HG02970 (cell line): ENCODE results near the gene TRABD.
"Not testable (repeated sequence)": the region's sequence is repeated elsewhere in the genome, so short reads cannot be mapped to it uniquely, and the experiment has no call there.

Source experiments
- ATAC-seq: cut with Tn5 transposase; IDR thresholded peaks from one replicate; pipeline ENCODE4 v1.9.1; 2021; ENCODE audit warnings: mild to moderate bottlenecking, moderate library complexity, moderate number of reproducible peaks; ENCODE audit not compliant: unreplicated experiment, low FRiP score

The TRABD gene

GRCh38 chr22:50151571-50152537 lies 33.9 kb upstream of the TRABD start:
- ATAC-seq: no peak

GRCh38 chr22:50153056-50153755 lies 32.5 kb upstream of the TRABD start:
- ATAC-seq: no peak

- no peak for ATAC-seq
Measured at GRCh38 chr22:50153756-50154140, 32.0 kb upstream of the TRABD start.

GRCh38 chr22:50157709-50158375 lies 27.9 kb upstream of the TRABD start:
- no peak for ATAC-seq

- ATAC-seq: no peak
Measured at GRCh38 chr22:50160947-50161346, 24.8 kb upstream of the TRABD start.

- no peak for ATAC-seq
Measured at GRCh38 chr22:50161508-50162390, 24.0 kb upstream of the TRABD start.

GRCh38 chr22:50162391-50162956 lies 23.2 kb upstream of the TRABD start:
- ATAC-seq: no peak

- ATAC-seq: no peak
Measured at GRCh38 chr22:50165436-50166123, 20.1 kb upstream of the TRABD start.

GRCh38 chr22:50167689-50168489 lies 17.8 kb upstream of the TRABD start:
- no peak for ATAC-seq

GRCh38 chr22:50168490-50169180 lies 17.1 kb upstream of the TRABD start:
- ATAC-seq: not testable (repeated sequence)

GRCh38 chr22:50169181-50169759 lies 16.4 kb upstream of the TRABD start:
- no peak for ATAC-seq

- ATAC-seq: no peak
Measured at GRCh38 chr22:50169774-50170341, 15.9 kb upstream of the TRABD start.

GRCh38 chr22:50170453-50171318 lies 15.0 kb upstream of the TRABD start, which contains the start of gene PANX2:
Gene PANX2 (plus strand): TSS chr22:50170731. CDS start chr22:50170731, 0 bp downstream.
- ATAC-seq: no peak

GRCh38 chr22:50171319-50171964 lies 14.3 kb upstream of the TRABD start:
- ATAC-seq: no peak

- no peak for ATAC-seq
Measured at GRCh38 chr22:50171965-50172421, 13.7 kb upstream of the TRABD start.
